ENCODE data around the gene EIF4B. TPM values are rescaled to one million over a fixed set of nuclear protein-coding genes. Genes with fewer than 3 reads are reported as not detected.
A peak's percentile ranks its signal among the peaks of the same experiment; 100 is the strongest.

Gene EIF4B
- total RNA-seq, 1 donor = 849 TPM

DNA sequence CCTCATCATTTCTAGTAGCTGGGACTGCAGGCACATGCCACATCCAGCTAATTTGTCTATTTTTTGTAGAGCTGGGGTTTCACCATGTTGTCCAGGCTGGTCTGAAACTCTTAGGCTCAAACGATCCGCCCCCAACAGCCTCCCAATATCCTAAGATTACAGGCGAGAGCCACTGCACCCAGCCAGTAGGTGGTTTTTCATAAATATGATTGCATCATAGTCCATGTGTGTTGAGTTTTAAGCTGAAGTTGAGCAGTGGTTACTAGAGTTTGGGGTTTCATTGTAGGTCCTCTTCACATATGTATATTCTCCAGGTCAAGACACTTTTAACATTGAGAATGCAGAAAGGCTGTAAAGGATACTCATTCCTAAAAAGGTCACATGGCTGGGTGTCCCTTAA lies 30.5 kb downstream of the EIF4B start:
- DNase-seq (ENCODE audit: low read depth) = peak; percentile 39
- TF ChIP-seq, protein P1, sequence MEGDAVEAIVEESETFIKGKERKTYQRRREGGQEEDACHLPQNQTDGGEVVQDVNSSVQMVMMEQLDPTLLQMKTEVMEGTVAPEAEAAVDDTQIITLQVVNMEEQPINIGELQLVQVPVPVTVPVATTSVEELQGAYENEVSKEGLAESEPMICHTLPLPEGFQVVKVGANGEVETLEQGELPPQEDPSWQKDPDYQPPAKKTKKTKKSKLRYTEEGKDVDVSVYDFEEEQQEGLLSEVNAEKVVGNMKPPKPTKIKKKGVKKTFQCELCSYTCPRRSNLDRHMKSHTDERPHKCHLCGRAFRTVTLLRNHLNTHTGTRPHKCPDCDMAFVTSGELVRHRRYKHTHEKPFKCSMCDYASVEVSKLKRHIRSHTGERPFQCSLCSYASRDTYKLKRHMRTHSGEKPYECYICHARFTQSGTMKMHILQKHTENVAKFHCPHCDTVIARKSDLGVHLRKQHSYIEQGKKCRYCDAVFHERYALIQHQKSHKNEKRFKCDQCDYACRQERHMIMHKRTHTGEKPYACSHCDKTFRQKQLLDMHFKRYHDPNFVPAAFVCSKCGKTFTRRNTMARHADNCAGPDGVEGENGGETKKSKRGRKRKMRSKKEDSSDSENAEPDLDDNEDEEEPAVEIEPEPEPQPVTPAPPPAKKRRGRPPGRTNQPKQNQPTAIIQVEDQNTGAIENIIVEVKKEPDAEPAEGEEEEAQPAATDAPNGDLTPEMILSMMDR (IDR thresholded peaks at IDR 0.05; ENCODE audit: insufficient read depth, low read depth, low read length) = no peak
- no peak overlapping the region for H3K4me3 ChIP-seq (ENCODE audit: low read depth, low read length)

DNA sequence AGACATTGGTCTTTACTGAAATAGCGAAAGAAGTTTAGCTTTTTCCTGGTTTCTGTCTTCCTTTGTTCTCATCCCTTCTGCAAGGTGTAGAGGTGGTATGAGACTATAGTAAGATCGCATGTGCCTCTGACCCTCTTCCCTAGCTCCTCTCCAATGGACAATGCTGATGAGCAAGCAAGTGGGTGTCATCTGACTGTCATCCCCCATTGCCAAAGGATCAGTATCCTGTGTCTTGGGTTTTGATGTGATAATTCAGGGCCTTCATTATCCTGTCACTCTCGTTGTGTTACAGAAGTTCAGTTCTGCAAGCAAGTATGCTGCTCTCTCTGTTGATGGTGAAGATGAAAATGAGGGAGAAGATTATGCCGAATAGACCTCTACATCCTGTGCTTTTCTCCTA lies 33.6 kb downstream of the EIF4B start:
- H3K4me3 ChIP-seq (ENCODE audit: low read depth, low read length) = no peak overlapping the region
- TF ChIP-seq, protein P1 (IDR thresholded peaks at IDR 0.05; ENCODE audit: insufficient read depth, low read depth, low read length) = no peak
- DNase-seq (ENCODE audit: low read depth) = no peak

DNA sequence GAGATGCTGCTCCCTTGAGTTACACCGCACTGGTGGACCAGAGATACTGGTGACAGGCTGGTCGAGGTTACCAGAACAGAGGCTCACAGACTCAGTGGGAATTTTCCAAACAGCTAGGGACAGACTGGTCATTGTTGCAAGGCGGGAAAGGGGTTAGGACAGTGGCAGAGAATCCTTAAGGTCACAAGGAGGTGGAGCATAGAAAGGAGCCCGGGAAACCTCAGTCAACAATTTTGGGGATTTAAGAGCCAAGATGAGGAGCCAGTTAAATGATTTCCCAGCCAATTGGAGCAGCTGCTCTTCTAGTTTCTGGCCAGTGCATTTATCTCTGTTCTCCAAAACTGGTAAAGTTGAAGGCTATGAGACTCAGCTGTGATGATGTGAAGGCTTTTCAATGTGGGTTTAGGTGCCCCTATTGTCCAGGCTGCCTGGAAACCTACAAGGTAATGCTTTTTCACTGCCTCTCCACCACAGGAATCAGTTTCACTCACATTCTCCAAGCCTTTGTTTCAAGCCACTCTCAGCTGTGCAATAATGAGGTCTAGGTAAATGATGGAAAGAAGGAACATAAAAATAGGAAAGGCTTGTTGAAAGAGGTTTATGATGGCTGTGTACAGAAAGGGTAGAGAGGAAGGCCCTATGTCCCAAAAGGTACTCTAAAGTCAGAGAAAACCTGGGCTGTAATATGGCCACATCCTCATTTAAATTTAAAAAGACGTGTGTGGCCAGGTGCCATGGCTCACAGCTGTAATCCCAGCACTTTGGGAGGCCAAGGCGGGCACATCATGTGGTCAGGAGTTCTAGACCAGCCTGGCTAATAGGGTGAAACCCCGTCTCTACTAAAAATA lies 36.6 kb downstream of the EIF4B start:
- no peak for DNase-seq (ENCODE audit: low read depth)
- H3K4me3 ChIP-seq (ENCODE audit: low read depth, low read length) = no peak overlapping the region

DNA sequence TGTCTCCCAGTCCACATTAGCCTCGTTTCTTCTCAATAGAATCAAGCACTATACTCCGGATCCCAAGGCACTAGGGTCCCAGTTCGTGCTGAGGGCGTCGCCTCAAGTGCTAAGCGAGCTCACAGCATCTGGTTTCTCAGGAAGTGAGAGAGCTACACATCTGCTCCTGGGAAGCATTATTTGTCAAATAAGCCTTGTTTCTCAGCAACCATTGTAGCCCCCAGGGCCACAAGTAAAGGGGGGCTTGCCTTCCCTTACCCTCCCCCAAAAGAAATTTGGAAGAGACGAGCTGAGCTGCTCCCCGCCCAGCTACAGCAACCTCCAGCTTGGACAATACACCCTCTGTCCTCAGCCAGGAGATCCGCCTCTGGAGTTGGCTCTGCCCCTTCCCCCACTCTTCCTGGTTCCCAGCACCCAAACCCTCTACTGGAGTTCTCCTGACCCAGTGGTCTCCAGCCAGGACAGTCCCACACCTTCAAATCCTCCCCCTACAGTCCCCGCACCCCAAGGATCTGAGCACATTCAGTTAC lies 37.9 kb downstream of the EIF4B start:
- DNase-seq (ENCODE audit: low read depth) = no peak
- no peak overlapping the region for H3K4me3 ChIP-seq (ENCODE audit: low read depth, low read length)

More for the DNA sequence above, 36.6 kb downstream of the EIF4B start:
- TF ChIP-seq, protein P1 (IDR thresholded peaks at IDR 0.05; ENCODE audit: insufficient read depth, low read depth, low read length) = no peak

DNA sequence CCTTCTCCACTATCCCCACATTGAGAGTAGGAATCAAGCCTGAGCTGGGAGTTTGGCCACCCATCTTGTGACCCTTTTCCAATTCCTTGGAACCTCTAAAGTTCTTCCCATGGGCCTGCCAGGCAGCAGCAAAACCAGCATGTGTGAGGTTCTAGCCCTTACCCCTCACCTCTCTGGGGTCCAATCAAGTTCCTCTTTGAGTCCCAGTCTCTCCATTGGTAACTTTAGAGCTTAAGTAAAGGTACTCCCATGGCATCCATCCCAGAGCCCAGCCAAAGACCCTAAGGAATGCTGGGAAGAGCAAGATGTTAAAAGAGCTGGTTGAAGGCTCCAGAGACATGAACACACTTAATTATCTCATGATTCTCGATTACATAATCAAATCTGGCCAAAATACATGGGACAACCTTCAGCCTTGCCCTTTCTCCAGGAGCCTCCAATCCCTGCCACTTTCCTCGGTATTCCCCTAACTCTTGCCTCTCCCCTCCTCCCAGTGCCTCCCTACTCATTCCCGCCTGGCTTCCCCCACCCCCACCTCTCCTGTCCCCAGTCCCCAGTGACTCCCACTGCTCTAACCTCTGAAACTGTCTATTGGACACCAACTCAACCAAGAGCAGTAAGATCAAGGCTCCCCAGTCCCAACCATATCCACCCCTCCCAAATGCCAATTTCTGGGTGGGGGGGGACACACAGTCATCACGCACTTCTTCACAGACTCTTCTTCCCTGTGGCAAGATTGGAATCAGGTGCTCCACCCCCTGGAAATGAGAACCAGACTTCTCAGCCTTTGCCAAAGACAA lies 38.8 kb downstream of the EIF4B start:
- no peak for DNase-seq (ENCODE audit: low read depth)
- TF ChIP-seq, protein P1 (IDR thresholded peaks at IDR 0.05; ENCODE audit: insufficient read depth, low read depth, low read length) = no peak
- H3K4me3 ChIP-seq (ENCODE audit: low read depth, low read length) = no peak overlapping the region

More for the DNA sequence above, 37.9 kb downstream of the EIF4B start:
- TF ChIP-seq, protein P1 (IDR thresholded peaks at IDR 0.05; ENCODE audit: insufficient read depth, low read depth, low read length) = no peak

DNA sequence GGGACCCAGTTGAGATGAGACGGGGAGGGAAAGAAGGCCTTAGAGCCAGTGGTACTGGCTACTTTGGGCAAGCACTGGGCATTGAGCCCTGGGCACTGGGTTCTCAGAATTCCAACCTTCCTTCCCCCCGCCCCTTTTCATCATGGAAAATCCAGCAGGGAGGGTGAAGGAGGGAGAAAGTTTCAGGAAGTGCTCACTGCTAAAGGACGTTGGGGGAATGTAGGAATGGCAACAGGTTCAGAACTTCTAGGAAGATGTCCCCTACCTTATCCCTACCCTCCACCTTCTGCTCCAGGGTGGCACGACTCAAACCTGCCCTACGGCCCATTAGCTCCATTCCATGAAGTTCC lies 39.4 kb downstream of the EIF4B start:
- DNase-seq (ENCODE audit: low read depth) = no peak
- TF ChIP-seq, protein P1 (IDR thresholded peaks at IDR 0.05; ENCODE audit: insufficient read depth, low read depth, low read length) = no peak
- peak overlapping the region; percentile 73 for H3K4me3 ChIP-seq (ENCODE audit: low read depth, low read length)

Measured in fibroblast of villous mesenchyme (primary cell).